ENCODE data around the gene TSPAN4. TPM values are rescaled to one million over a fixed set of nuclear protein-coding genes. Genes with fewer than 3 reads are reported as not detected.
A peak's percentile ranks its signal among the peaks of the same experiment; 100 is the strongest.

Gene TSPAN4, protein sequence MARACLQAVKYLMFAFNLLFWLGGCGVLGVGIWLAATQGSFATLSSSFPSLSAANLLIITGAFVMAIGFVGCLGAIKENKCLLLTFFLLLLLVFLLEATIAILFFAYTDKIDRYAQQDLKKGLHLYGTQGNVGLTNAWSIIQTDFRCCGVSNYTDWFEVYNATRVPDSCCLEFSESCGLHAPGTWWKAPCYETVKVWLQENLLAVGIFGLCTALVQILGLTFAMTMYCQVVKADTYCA
- 10 to 100 TPM; 76.0 to 92.3 (median 85.2) TPM for polyA plus RNA-seq (ENCODE audit: insufficient read length in 3 of 3)
- long read RNA-seq, donor 1, transcript TSPAN4-203 (9 exons, 1,423 nt), result major isoform, 8 of 34 reads
- long read RNA-seq, donor 1, partial matches to known transcripts, result 20 of 34 reads
- long read RNA-seq, donor 1, other reads (novel, unspliced or antisense), result 0 of 34 reads
- long read RNA-seq, donor 2, transcript TSPAN4-206 (9 exons, 1,430 nt), result minor isoform, 7 of 87 reads
- long read RNA-seq, donor 2, transcript TSPAN4-203 (9 exons, 1,423 nt), result major isoform, 19 of 87 reads
- long read RNA-seq, donor 2, partial matches to known transcripts, result 53 of 87 reads
- long read RNA-seq, donor 2, other reads (novel, unspliced or antisense), result 0 of 87 reads
- long read RNA-seq, donor 3, transcript TSPAN4-206 (9 exons, 1,430 nt), result minor isoform, 5 of 72 reads
- long read RNA-seq, donor 3, transcript TSPAN4-203 (9 exons, 1,423 nt), result major isoform, 9 of 72 reads
- long read RNA-seq, donor 3, partial matches to known transcripts, result 51 of 72 reads
- long read RNA-seq, donor 3, other reads (novel, unspliced or antisense), result 0 of 72 reads
- long read RNA-seq, donor 4, transcript TSPAN4-203 (9 exons, 1,423 nt), result major isoform, 20 of 96 reads
- long read RNA-seq, donor 4, partial matches to known transcripts, result 57 of 96 reads
- long read RNA-seq, donor 4, other reads (novel, unspliced or antisense), result 5 of 96 reads
- long read RNA-seq, donor 5, partial matches to known transcripts, result 15 of 19 reads
- long read RNA-seq, donor 5, other reads (novel, unspliced or antisense), result 0 of 19 reads
- long read RNA-seq, donor 6, transcript TSPAN4-203 (9 exons, 1,423 nt), result major isoform, 10 of 24 reads
- long read RNA-seq, donor 6, partial matches to known transcripts, result 9 of 24 reads
- long read RNA-seq, donor 6, other reads (novel, unspliced or antisense), result 0 of 24 reads
- long read RNA-seq, donor 7, transcript TSPAN4-203 (9 exons, 1,423 nt), result major isoform, 15 of 85 reads
- long read RNA-seq, donor 7, partial matches to known transcripts, result 61 of 85 reads
- long read RNA-seq, donor 7, other reads (novel, unspliced or antisense), result 0 of 85 reads
- long read RNA-seq, donor 8, transcript TSPAN4-203 (9 exons, 1,423 nt), result major isoform, 8 of 47 reads
- long read RNA-seq, donor 8, transcript TSPAN4-206 (9 exons, 1,430 nt), result minor isoform, 7 of 47 reads
- long read RNA-seq, donor 8, partial matches to known transcripts, result 13 of 47 reads
- long read RNA-seq, donor 8, other reads (novel, unspliced or antisense), result 14 of 47 reads
- long read RNA-seq, donor 9, transcript TSPAN4-203 (9 exons, 1,423 nt), result major isoform, 8 of 62 reads
- long read RNA-seq, donor 9, partial matches to known transcripts, result 44 of 62 reads
- long read RNA-seq, donor 9, other reads (novel, unspliced or antisense), result 0 of 62 reads
- long read RNA-seq, donor 10, transcript TSPAN4-203 (9 exons, 1,423 nt), result major isoform, 10 of 62 reads
- long read RNA-seq, donor 10, partial matches to known transcripts, result 42 of 62 reads
- long read RNA-seq, donor 10, other reads (novel, unspliced or antisense), result 0 of 62 reads
- long read RNA-seq, donor 11, transcript TSPAN4-206 (9 exons, 1,430 nt), result major isoform, 6 of 36 reads
- long read RNA-seq, donor 11, partial matches to known transcripts, result 13 of 36 reads
- long read RNA-seq, donor 11, other reads (novel, unspliced or antisense), result 6 of 36 reads
- long read RNA-seq, donor 12, transcript TSPAN4-203 (9 exons, 1,423 nt), result major isoform, 21 of 239 reads
- long read RNA-seq, donor 12, partial matches to known transcripts, result 180 of 239 reads
- long read RNA-seq, donor 12, other reads (novel, unspliced or antisense), result 25 of 239 reads
- long read RNA-seq, donor 13, partial matches to known transcripts, result 7 of 14 reads
- long read RNA-seq, donor 13, other reads (novel, unspliced or antisense), result 0 of 14 reads
- long read RNA-seq, donor 14, result 0 reads
- long read RNA-seq, donor 15, transcript TSPAN4-206 (9 exons, 1,430 nt), result minor isoform, 5 of 42 reads
- long read RNA-seq, donor 15, transcript TSPAN4-203 (9 exons, 1,423 nt), result major isoform, 11 of 42 reads
- long read RNA-seq, donor 15, partial matches to known transcripts, result 20 of 42 reads
- long read RNA-seq, donor 15, other reads (novel, unspliced or antisense), result 5 of 42 reads
- long read RNA-seq, donor 16, transcript TSPAN4-206 (9 exons, 1,430 nt), result minor isoform, 7 of 97 reads
- long read RNA-seq, donor 16, transcript TSPAN4-205 (9 exons, 1,426 nt), result minor isoform, 5 of 97 reads
- long read RNA-seq, donor 16, transcript TSPAN4-203 (9 exons, 1,423 nt), result major isoform, 13 of 97 reads
- long read RNA-seq, donor 16, partial matches to known transcripts, result 64 of 97 reads
- long read RNA-seq, donor 16, other reads (novel, unspliced or antisense), result 5 of 97 reads

DNA sequence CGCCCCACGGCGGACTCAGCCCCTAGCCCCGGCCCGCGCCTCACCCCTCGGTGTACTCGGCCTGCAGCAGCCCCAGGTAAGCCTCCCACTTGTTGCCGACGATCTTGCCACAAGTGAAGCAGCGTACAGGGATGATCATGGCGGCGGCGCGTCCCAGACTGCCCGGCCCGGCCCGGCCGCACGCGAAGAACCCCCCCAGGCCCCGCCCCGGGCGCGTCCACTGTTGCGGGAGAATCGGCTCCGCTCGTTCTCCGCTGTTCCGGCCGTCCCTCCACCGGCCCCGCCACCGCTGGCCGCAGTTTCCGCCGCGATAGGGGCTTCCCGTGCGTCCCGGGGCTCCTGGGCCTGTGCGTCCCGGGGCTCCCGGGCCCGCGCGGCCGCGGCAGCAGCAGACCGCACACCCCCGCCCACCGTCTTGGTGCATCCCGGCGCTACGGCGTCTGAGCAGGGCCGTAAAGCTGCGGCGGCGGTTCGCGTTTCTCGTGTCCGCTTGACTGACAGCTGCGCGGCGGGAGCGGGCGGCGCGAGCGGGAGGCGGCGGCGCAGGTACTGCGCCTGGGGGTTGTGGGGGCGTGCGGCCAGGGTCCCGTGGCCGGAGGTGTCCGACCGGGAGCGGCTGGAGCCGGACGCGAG, at the start of gene TSPAN4, which contains the start of gene POLR2L:
TSS of gene TSPAN4 (plus strand) at position 483 of the 633 bp plus-strand sequence. CDS start 7,453 bp downstream, outside the sequence.
TSS of gene POLR2L (minus strand) at position 160 of the 633 bp plus-strand sequence. CDS start at position 139, 21 bp downstream.
- peak; percentile 86 for DNase-seq

DNA sequence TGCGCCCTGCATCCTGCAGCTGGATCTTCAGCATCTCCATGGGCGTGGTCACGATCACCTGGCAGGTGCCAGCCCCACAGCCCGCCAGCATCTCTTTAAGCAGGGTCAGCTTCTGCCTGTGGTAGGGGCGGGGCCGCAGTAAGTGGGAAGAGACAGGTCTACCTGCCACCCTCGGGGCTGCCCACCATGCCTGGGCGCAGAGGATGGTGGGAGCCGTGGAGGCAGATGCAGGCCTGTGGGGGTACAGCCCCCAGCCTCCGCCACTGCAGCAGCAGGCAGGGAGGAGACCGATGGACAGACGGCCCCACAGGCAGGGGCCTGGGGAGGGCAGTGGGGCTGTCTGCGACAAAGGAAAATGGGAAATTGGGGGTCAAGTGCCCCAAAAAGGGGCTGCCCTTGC, 49.8 kb upstream of the TSPAN4 start:
- DNase-seq, result no peak

DNA sequence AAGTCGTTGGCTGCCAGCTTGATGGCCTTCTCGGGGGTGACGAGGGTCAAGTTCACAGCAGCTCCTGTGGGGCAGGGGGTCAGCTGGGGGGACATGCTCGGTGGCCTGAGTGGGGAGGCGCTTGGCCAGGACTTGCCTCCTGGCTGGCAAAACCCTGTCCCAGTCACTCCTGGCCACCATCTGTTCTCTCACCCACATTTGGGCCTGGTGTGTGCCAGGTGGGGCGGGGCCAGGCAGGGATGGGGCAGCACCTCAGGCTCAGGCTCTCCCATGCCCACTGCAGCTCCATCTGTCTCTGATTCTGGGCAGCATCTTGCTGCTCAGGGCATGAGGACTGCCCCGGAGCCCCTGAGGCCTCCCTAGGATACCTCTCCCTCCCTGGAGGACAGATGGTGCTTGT, 49.1 kb upstream of the TSPAN4 start:
- no peak for DNase-seq

DNA sequence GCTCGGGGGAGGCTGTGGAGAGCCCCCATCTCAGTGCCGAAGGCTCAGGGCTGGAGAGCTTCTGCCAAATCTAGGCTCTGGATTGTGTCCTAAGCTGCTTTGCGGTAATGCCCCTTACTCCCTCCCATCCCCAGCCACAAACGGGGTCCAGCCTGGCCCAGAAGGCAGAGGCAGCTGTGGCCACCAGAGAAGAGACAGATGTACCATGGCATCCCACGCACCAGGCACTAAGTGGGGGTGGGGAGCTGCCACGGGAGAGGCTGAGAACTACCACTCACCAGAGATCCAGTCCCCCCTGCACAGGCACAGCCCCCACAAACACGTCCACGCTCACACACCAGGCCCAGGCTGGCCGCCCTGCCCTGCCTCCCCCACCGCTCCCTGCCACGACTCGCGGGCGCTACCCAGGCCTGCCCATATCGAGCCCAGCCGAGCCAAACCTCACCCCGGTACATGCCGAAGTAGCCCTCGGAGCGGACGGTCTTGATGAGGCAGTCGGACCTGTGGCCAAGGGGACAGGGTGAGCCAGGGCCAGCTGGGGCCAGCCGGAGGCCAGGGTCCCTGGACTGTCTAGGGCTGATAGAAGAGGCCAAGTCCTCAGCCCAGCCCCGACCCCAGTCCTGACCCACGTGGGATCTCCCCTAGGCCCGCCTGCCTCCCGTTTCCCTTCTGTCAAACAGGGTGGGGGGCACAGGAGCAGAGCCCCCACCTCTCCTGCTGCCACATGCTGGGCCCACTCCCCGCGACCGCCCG, 48.5 kb upstream of the TSPAN4 start:
- no peak for DNase-seq

DNA sequence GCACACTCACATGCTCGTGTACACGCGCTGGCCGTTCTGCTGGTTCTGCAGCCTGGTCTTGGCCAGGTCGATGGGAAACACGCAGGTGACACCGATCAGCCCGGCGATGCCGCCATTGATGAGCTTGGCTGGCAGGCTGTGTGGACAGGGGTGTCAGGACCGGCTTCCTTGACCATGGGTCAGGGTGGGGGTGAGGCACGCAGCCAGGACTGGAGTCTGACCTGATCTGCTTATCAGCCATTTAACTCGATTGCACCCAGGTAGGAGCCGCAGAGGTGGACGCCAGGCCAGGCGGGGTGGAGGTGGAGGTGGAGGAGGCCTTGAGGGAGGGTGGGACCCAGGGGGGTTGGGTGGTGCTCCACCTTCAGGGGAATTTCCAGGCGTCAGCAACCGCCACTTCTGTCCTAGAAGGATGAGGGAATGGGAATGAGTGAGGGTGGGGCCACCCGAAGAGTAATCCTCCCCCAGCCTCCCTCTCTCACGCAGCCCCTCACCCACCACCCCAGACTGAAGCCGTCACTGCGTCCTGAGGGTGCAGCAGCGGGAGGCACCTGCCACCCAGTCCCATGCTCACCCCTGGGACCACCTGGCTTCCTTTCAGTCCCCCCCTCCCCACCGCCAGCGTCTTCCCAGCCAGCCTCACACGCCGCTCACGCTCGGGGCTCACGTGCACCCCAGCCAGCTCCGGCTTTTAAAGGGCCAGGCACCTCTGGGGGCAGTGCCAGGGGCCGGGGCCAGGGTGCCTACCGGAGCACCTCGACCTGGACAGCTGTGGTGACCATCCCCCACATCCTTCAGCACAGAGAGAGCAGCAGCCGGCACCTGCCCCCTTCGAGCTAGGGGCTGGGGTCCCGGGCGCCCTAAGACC, 47.7 kb upstream of the TSPAN4 start:
- DNase-seq, result no peak

DNA sequence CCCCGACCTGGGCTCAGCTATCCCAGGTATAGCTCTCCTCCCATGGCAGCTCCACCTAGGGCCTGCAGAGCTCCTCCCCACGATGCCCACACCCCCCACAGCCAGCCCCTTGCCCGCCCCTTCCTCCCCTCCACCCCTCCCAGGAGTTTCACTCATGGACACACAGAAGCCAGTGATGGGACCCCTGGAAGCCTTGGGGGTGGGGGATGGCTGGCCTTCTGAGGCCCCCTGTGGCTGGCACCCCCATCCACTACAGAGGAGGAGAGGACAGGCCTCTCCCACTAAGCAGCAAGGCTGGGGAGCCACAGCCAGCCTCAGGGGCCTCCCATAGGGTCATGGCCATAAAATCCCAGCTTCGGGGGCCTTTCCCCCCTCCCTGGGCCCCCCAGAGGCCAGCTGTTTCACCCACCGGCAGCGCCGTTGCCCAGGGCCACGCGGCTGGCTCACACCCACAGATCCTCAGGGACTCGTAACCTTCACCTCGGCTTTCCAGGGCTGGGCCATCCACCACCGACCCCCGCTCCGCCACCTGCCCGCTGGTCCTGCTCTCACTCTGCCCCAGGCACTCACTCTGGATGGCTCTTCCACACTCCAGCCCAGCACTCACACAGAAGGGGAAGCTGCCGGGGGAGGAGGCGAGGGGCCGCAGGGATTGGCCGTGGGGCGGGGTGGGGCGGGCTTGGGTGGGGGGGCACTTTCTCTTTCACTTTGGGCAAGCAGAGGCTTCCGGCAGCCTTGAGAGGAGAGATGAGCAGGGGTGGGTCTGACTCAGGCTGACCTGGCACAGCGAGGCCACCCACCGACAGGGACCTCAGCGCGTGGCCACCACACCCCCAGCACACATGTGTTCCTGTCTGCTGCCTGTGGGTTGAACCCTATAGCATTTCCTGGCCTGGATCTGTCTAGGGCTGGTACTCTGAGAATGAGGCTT, 46.8 kb upstream of the TSPAN4 start:
- peak; percentile 62 for DNase-seq

DNA sequence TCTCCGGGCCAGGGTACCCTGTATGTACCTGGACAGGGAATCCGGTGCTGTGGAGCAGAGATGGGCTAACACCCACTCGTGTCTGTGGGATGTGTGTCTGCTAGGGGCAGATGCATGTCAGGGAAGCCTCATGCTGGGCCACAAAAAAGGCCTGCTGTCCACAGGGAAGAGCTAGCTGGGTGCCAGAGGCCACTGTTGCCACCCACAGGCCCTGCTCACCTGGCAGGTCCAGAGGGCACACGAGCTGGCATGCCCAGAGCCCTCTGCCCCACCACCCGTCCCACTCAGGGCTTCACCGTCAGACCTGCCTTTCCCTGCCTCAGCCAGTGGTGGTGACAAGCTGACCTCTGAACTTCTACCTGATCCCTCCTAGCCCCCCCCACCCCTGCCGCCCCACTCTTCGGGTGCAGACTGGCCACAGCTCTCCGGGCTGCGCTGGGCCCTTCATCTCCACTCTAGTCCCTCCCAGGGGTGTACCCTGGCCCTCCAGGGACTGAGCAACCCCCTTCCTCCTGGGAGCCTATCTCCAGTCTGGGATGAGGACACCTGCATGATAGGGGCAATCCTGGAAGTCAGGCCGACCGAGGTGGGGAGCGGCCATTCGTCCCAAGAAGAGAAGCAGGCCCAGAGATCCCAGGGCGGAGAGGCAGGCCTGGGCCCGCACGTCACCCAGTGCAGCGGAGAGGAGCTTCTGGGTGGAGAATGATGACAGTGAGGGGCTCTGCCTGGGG, 45.9 kb upstream of the TSPAN4 start:
- DNase-seq, result no peak

DNA sequence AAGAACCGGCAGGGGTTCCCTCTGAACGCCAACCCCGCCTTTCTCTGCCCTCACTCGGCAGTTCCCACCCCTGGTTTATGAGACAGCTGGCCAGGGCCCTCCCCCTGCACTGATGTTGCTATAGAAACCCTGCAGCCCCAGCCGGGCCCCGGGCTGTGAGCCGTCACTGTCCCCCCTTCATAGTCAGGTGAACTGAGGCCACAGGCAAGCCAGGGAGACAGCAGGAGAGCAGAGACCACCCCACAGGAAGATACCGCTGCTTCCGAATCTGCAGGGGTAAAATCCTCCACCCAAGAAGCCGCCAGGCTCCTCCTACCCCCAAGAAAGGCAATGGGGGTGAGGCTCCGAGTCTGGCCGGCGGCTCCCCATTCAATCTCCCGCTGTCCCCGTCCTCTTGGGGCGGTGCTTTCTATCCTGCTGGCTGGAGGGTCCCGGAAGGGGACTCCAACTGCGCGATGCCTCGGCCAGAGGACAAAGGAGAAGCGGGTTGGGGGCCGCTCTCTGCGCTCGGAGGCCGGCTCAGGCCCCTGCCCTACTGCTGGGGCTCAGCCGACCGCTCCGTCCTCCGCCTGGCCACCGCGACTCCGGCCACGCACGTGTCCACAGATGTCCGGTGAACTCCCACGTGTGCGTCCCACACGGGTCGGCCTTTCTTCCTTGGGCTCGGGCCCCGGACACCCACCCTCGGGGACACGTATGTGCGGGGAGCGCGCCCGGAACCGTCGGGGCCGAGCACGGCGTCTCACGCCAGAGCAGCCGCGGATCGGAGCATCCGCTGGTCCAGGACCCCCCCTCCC, 45.2 kb upstream of the TSPAN4 start:
- DNase-seq, result peak; percentile 83

DNA sequence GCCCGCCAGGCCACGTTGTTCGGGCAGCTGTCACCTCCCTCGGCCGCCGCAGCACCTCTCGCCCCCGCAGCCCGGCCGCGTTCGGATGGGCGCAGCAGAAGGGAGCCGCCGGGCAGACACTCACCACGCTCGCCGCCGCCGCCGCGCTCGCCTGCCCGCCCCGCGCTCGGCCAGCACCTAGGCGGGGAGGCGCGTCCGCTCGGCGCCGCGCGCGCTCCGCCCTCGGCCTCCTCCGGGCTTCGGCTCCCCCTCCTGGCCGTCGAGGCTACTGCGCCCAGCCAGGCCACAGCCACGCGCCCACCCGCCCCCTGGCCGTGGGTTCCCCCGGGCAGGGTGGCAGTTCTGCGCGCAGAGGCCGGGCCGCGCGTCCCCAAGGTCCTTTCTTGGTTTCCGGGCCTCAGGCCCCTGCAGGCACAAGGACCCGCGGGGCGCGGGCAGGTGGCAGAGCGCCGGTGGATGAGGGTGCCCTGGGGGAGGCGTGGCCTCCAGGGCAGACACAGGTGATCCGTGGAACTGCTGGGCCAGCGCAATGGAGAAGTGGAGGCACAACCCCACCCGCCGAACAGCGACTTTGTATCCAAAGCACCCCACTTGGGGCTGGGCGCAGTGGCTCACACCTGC, 44.4 kb upstream of the TSPAN4 start, which contains the start of gene SLC25A22:
TSS of gene SLC25A22 (minus strand) at position 189 of the 621 bp plus-strand sequence. CDS start 3,275 bp downstream, outside the sequence.
- peak; percentile 80 for DNase-seq

DNA sequence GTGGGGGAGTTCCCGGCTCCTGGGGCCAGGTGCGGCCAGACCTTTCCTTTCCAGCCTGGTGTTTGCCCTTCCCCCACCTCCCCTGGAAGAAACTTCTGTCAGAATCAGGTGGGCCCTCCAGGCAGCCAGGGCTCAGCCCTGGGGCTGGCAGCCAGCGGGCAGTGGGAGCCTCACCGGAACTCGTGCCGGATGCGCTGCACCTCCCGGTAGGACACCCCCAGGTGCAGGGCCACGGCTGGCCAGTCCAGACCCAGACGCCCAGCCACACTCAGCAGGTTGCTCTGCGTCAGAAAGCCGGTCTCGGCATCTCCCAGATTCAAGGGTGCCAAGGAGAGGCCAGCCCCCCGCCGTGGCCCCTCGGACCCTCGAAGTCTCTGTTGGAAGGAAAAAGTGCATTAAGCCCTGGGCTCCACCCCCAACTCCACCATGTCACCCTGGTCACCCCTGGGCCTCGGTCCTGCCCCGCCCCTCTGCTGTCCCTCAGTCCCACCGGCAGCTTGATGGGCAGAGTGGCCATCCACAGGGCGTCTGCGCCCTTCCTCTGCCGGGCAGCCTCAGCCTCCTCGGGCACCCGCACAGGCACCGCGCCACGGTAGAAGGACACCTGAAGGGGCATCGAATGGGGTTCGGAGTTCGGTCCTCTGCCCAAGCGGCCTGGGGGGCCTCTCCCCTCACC, 42.9 kb upstream of the TSPAN4 start:
- DNase-seq, result no peak

DNA sequence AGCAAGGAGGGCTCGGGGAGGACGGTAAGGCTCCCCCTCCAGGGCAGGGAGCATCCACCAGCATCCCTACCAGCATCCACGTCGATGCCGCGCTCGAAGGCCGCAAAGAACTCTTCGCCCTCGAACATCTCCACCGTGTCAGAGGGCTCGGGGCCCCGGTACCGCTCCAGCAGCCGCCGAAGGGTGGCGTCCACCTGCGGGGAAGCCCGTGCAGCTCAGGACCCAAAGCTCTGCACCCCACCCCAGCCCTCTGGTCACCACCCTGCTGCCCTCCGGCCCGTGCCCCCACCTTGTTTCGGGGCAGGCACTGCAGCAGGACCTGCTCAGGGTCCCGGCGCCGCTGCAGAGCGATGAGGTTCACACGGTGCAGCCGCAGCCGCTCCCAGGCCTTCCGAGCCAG, 42.2 kb upstream of the TSPAN4 start:
- DNase-seq, result no peak

DNA sequence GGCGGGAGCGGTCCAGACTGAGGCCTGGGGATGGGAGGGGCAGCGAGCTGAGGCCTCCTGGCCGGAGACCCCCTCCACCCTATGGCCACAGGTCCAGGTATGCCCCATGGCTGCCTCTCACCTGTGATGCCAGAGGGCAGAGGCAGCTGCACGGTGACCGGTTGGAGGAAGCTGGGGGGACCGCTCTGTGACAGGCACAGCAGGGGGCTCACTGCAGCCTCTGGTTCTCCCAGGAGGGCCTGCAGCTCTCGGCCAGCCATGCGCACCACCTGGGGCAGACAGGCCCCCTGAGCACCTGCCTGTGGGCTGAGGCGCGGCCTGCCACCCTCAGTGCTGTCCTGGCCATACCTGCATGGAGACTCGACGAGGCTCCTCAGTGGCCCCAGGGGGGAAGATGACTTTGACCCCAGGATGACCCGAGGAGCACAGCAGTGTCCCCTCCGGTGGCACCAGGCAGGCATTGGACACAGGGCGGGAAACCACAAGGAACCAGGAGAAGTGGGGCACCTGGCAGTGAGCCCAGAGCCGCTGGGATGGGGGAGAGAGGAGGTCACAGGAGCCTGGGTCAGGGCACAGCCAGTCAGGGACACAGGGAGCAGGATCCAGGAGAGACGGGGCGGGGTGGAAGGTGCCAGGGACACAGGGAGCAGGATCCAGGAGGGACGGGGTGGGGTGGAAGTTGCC, 41.4 kb upstream of the TSPAN4 start:
- DNase-seq, result no peak
